GM19397 (cell line): ENCODE data around the gene OR13G1.
"Not testable (repeated sequence)": the region's sequence is repeated elsewhere in the genome, so short reads cannot be mapped to it uniquely, and the experiment has no call there.

Experiments used
- ATAC-seq: cut with Tn5 transposase; IDR thresholded peaks from one replicate; pipeline ENCODE4 v1.9.1; 2021; ENCODE audit warnings: mild to moderate bottlenecking, moderate library complexity; ENCODE audit not compliant: unreplicated experiment

Gene OR13G1

GRCh38 chr1:247679639-247680038, at the start of gene OR13G1:
OR13G1 (minus strand) TSS chr1:247679739; CDS start chr1:247673041, 6,698 bp downstream.
- ATAC-seq = no peak

- no peak for ATAC-seq
Observed at GRCh38 chr1:247721222-247721621, 41.7 kb upstream of the OR13G1 start.

GRCh38 chr1:247716546-247716945, 37.0 kb upstream of the OR13G1 start, which contains the start of gene OR6F1:
OR6F1 (minus strand) TSS chr1:247716646; CDS start chr1:247712755, 3,891 bp downstream.
- ATAC-seq = no peak

GRCh38 chr1:247713753-247714152, 34.2 kb upstream of the OR13G1 start:
- no peak for ATAC-seq

- not testable (repeated sequence) for ATAC-seq
Observed at GRCh38 chr1:247710681-247711080, 31.1 kb upstream of the OR13G1 start.

- ATAC-seq = no peak
Observed at GRCh38 chr1:247701338-247701737, 21.8 kb upstream of the OR13G1 start.

- ATAC-seq = peak; percentile 93
Observed at GRCh38 chr1:247681288-247681897, 1.9 kb upstream of the OR13G1 start.

GRCh38 chr1:247680171-247680570, 632 bp upstream of the OR13G1 start:
- no peak for ATAC-seq

- ATAC-seq = no peak
Observed at GRCh38 chr1:247669225-247669624, 10.3 kb downstream of the OR13G1 start.

- no peak for ATAC-seq
Observed at GRCh38 chr1:247656221-247656875, 23.2 kb downstream of the OR13G1 start.

- no peak for ATAC-seq
Observed at GRCh38 chr1:247653040-247653439, 26.5 kb downstream of the OR13G1 start.

- no peak for ATAC-seq
Observed at GRCh38 chr1:247647864-247648263, 31.7 kb downstream of the OR13G1 start.

GRCh38 chr1:247646867-247647266, 32.7 kb downstream of the OR13G1 start:
- no peak for ATAC-seq

GRCh38 chr1:247642742-247643141, 36.8 kb downstream of the OR13G1 start:
- no peak for ATAC-seq

- no peak for ATAC-seq
Observed at GRCh38 chr1:247639381-247639981, 40.1 kb downstream of the OR13G1 start.

GRCh38 chr1:247638781-247639180, 40.8 kb downstream of the OR13G1 start:
- ATAC-seq = no peak

GRCh38 chr1:247638011-247638410, 41.5 kb downstream of the OR13G1 start:
- no peak for ATAC-seq

- no peak for ATAC-seq
Observed at GRCh38 chr1:247627951-247628350, 51.6 kb downstream of the OR13G1 start.
